ENCODE data around the gene CCDC57. TPM values are rescaled to one million over a fixed set of nuclear protein-coding genes. Genes with fewer than 3 reads are reported as not detected.

Gene CCDC57
- total RNA-seq, 2 experiments from 2014 or later: 56.6 to 64.2 TPM

DNA sequence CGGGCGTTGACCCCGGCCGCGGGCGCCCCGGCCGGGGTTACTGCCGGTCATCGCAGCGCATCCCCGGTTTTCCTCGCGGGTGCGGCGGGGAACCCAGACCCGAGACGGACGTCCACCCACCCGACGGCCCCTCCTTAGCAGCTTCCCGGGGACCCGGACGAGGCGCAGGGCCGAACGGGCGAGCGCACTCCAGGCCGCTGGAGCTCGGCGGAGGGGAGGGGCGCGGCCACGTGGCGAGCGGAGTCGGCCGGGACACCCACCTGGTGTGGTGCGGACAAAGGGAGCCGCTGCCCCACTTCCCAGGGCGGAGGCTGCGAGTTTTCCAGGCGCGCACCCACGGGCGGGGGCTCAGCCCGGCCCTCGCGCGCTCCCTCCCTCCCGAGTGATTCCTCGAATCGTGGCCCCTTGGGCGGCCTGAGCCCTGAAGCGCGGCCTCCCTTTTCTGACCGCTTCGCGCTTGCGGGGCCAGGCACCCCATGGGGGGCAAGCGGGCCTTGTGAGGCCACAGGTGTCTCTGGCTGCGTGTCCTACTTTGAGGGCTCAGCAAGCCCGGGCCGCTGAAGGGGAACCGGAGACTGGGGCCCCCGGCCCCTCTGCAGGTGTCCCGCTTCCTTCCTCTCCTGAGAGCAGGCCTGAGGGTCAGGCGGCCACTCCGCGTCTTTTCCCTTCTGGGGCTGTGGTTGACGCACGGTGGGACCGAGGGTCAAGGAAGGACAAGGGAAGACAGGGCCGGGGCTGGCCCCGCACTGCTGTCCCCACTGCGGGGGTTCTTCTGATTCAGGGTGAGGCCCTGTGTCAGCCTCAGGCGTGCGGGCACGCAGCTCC lies 113.5 kb downstream of the CCDC57 start:
- Mint-ChIP-seq H3K27me3 (no peaks in the 10 kb centered on the region), H3K27ac (peak overlapping the region; percentile 90), H3K4me1 (ENCODE audit: low read depth) (peaks cover 16% of the 10 kb centered on the region), H3K36me3 (ENCODE audit: low read depth) (peaks cover 24% of the 10 kb centered on the region), H3K9me3 (no peaks in the 10 kb centered on the region), H3K4me3 (peak overlapping the region; percentile 80)
- TF ChIP-seq, protein P1, sequence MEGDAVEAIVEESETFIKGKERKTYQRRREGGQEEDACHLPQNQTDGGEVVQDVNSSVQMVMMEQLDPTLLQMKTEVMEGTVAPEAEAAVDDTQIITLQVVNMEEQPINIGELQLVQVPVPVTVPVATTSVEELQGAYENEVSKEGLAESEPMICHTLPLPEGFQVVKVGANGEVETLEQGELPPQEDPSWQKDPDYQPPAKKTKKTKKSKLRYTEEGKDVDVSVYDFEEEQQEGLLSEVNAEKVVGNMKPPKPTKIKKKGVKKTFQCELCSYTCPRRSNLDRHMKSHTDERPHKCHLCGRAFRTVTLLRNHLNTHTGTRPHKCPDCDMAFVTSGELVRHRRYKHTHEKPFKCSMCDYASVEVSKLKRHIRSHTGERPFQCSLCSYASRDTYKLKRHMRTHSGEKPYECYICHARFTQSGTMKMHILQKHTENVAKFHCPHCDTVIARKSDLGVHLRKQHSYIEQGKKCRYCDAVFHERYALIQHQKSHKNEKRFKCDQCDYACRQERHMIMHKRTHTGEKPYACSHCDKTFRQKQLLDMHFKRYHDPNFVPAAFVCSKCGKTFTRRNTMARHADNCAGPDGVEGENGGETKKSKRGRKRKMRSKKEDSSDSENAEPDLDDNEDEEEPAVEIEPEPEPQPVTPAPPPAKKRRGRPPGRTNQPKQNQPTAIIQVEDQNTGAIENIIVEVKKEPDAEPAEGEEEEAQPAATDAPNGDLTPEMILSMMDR (IDR thresholded peaks at IDR 0.05): no peak
- DNase-seq (no peak), ATAC-seq (no peak)
- intact Hi-C loops (cut with micrococcal nuclease): no loop called here
- ChIA-PET POLR2A (interaction anchor here (0.6 to 4.3 kb wide), 11 partner anchors 8 to 168 kb away, joined by 3 to 16 read pairs (median 4); partner anchors contain the start of gene DUS1L), CTCF (interaction anchor here (0.8 to 2.0 kb wide), 7 partner anchors 7 to 140 kb away, joined by 3 to 10 read pairs (median 4); no protein-coding TSS in a partner anchor)

DNA sequence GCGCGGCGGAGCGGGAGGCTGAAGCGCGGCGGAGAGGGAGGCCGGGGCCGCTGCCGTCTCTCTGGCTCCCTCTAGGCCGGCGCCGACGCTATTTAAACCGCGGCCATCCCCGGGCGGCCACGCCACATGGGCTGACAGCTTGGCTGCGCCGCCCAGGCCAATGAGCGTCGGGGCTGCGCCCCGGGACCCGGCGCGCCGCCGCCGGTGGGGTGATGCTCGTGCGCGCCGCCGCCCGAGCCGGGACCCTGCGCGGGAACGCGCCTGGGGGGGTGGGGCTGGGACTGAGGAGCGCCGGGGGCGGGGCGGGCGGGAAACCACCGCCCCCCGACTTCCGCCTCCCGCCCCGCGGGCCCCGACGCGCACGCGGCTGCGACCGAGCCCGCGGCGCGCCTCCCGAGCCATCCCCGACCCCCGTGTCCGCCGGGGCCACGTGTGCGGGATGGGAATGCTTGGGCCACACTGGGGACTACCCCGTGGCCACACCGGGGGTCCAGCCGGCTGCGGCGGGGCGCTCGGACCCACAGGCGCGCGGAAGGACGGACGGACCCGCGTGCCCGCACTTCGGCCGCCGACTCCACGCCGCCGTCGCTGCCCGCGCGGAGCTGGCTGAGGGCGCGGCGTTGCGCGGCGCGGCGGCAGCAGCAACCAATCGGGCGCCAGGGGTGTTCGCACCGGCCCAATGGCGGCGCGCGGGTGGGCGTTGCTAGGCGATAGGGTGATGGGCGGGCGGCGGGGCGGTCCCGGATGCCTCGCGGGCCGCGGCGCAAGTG lies 114.3 kb downstream of the CCDC57 start, which contains the start of gene FASN:
TSS of gene FASN (minus strand) at position 68 of the 770 bp plus-strand sequence. CDS start 1,791 bp downstream, outside the sequence.
- peaks cover 24% of the 10 kb centered on the region for H3K36me3 Mint-ChIP-seq (ENCODE audit: low read depth)
- TF ChIP-seq, protein P1 (IDR thresholded peaks at IDR 0.05): no peak
- peak; percentile 96 for DNase-seq
- peak within 1 kb of the TSS; percentile 80 for H3K4me3 Mint-ChIP-seq
- peak; percentile 83 for ATAC-seq
- CTCF ChIA-PET: interaction anchor here (0.8 to 2.0 kb wide), 7 partner anchors 8 to 139 kb away, joined by 3 to 10 read pairs (median 4); no protein-coding TSS in a partner anchor
- peak within 1 kb of the TSS; percentile 20 for H3K27ac Mint-ChIP-seq
- intact Hi-C loops (cut with micrococcal nuclease): no loop called here
- H3K4me1 Mint-ChIP-seq (ENCODE audit: low read depth): peaks cover 16% of the 10 kb centered on the region
- H3K9me3 Mint-ChIP-seq: no peaks in the 10 kb centered on the region
- no peaks in the 10 kb centered on the region for H3K27me3 Mint-ChIP-seq
- POLR2A ChIA-PET: interaction anchor here (0.8 to 4.3 kb wide), 9 partner anchors 9 to 171 kb away, joined by 3 to 16 read pairs (median 4); partner anchors contain the start of genes DUS1L and MAFG

DNA sequence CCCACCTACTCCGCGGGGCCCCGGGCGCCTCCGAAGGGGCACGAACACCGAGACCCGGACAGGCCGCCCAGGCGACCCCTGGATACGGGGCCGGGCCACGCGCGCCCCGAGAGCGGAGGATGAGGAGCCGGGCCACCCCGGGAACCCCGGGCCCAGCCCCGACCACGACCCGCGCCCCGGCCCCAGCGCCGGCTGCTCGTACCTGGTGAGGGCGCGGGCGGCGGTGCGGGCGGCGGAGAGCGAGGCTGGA lies 114.8 kb downstream of the CCDC57 start:
- intact Hi-C loops (cut with micrococcal nuclease): no loop called here
- ATAC-seq: no peak
- H3K9me3 Mint-ChIP-seq: no peaks in the 10 kb centered on the region
- H3K27ac Mint-ChIP-seq: no peak overlapping the region
- H3K4me3 Mint-ChIP-seq: peak overlapping the region; percentile 68
- CTCF ChIA-PET: interaction anchor here (1.2 to 1.7 kb wide), 3 partner anchors 8 to 68 kb away, joined by 3 to 10 read pairs (median 4); no protein-coding TSS in a partner anchor
- DNase-seq: peak; percentile 32
- H3K4me1 Mint-ChIP-seq (ENCODE audit: low read depth): peaks cover 16% of the 10 kb centered on the region
- TF ChIP-seq, protein P1 (IDR thresholded peaks at IDR 0.05): peak; percentile 26
- H3K27me3 Mint-ChIP-seq: no peaks in the 10 kb centered on the region
- POLR2A ChIA-PET: interaction anchor here (1.0 to 4.3 kb wide), 6 partner anchors 9 to 170 kb away, joined by 3 to 16 read pairs (median 8); partner anchors contain the start of genes DUS1L and MAFG
- peaks cover 27% of the 10 kb centered on the region for H3K36me3 Mint-ChIP-seq (ENCODE audit: low read depth)

DNA sequence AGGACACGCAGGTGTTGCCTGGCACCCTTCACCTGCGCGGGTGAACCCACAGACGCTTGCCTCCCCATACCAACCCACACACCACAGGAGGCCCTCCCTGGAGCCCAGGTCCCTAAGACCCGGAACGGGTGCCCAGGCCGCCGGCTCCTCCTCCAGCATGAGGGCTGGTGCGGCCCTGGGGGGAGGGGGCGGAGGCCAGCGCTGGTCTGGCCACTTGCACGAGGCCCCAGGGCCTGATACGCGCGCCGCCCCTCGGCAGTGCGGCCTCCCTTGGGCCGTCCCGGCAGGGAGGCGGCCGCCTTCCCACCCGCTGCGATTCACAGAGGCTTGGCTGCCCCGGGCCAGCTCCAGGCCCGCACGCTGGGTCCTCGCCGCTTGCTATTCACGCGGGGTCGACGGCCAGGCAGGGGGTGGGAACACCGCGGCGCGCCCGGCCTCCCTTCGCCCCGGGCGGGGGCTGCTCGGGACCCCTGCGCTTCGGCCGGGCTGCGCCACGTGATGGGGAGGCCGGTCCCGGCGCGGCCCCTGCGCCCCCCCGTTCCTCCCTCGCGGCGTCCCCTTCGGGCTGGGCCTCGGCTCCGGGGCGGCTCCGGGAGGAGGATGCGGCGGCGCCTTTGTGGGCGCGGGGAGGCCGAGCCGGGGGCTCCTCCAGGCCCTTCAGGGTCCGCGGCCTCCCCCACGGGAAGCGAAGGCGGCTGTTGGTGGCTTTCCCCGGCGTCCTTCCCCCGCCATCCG lies 115.3 kb downstream of the CCDC57 start:
- ChIA-PET CTCF (interaction anchor here (1.5 kb wide), 1 partner anchor 67 kb away, joined by 10 read pairs; no protein-coding TSS in a partner anchor), POLR2A (interaction anchor here (1.0 to 4.3 kb wide), 9 partner anchors 9 to 170 kb away, joined by 3 to 16 read pairs (median 5); partner anchors contain the start of genes DUS1L and MAFG)
- TF ChIP-seq, protein P1 (IDR thresholded peaks at IDR 0.05): no peak
- peak; percentile 36 for DNase-seq
- Mint-ChIP-seq H3K9me3 (no peaks in the 10 kb centered on the region), H3K27ac (no peak overlapping the region), H3K27me3 (no peaks in the 10 kb centered on the region), H3K36me3 (ENCODE audit: low read depth) (peaks cover 27% of the 10 kb centered on the region), H3K4me3 (peak overlapping the region; percentile 75), H3K4me1 (ENCODE audit: low read depth) (peaks cover 16% of the 10 kb centered on the region)
- no peak for ATAC-seq
- intact Hi-C loops (cut with micrococcal nuclease): no loop called here

Measured in activated CD8-positive, alpha-beta T cell treated with anti-CD3 and anti-CD28 coated beads for 36 hours (primary cell).